H4 (cell line): ENCODE results near the gene NUDCD3. TPM values are rescaled to one million over a fixed set of nuclear protein-coding genes. Genes with fewer than 3 reads are reported as not detected.

Experiments used
- DNase-seq: peaks from one replicate; pipeline ENCODE4 v3.0.0-alpha.2; 2015; ENCODE audit warnings: low spot score
- total RNA-seq: library from RNA; depleted of rRNA; stranded (reverse); fragments of >200 nt; shearing (Covaris generic); gene quantifications from 2 replicates; pipeline ENCODE4 v1.2.3, GENCODE V29; 2014

Gene NUDCD3
- total RNA-seq, 1 experiment from 2014 or later: 81.1 TPM

DNA sequence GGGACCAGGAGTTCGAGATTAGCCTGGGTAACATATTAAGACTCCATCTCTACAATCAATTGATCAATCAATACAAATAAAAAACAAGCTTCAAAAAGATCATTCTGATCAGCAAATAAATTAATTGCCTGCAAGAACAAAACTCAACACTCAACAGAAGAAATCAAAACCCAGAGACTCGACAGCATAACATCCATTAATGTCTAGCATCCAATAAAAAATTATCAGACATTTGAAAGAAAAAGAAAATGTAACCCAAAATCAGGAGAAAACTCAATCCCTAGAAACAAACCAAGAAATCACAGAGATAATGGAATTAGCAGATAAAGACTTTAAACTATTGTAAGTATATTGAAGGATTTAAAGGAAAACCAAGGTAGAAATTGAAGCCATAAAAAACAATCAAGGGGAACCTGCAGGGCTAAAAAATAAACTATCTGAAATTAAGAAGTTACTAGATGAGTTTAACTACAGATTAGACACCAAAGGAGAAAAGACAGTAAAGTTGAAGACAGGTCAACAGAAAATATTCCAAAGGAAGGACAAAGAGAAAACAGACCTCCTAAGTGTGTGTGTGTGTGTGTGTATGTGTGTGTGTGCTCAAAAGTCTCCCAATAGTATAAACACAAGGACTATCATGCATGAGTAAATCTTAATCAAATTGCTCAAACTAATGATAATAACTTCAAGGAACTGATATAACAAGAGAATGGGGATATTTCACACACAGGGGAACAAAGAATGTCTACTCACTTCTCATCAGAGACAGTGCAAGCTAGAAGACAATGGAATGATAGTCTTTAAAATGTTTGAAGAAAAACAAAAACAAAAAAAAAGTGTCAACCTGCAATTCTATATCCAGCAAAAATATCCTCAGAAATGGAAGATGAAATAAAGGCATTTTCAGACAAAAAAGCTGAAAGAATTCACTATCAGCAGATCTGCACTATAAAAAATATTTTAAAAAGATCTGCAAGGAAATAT is 7.7 kb downstream of the NUDCD3 start:
- no peak for DNase-seq

DNA sequence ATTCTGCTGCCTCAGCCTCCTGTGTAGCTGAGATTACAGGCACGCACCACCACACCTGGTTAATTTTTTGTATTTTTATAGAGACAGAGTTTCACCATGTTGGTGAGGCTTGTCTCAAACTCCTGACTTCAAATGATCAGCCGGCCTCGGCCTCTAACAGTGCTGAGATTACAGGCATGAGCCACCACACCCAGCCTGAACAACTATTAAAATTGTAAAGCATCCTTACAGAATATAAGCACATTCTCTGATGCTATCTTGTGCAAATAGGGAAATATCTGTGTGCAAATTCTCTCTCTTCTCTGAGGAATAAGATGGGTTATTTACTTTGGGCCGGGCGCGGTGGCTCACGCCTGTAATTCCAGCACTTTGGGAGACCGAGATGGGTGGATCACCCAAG is 12.5 kb downstream of the NUDCD3 start:
- DNase-seq: no peak

DNA sequence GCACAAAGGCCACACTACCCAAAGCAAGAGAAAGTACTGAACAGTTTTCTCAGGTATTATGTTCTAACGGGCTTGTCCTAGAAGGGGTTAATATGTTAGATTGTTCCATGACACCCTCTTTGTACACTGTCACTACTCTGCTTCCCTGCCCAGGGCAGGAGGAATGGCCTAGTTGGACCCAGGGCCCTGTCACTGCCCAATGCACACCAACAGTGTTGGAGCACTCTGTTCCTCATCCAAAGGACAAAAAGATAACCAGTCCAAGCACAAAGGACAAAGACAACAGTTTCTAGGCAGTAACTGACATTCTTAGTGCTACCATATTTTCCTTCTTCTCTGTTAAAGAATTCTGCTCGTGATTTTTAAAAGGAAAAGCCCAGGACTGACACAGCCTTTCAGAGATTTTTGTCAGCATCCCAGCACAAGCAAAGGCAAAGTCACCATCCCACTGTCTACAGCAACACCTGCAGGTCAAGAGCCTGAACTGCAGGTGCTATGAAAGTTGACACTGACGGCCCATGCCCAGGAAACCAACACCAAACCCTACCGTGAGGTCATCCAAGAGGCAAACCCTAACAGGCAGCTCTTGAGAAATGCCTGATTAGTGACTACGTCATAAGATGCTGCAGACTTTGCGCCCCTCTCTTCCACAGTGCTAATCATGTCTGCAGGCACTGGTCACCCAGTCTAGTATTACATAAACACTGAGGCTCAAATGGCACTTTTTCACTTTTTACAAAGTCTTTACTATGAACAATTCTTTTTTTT is 13.2 kb downstream of the NUDCD3 start:
- peak; percentile 95 for DNase-seq

DNA sequence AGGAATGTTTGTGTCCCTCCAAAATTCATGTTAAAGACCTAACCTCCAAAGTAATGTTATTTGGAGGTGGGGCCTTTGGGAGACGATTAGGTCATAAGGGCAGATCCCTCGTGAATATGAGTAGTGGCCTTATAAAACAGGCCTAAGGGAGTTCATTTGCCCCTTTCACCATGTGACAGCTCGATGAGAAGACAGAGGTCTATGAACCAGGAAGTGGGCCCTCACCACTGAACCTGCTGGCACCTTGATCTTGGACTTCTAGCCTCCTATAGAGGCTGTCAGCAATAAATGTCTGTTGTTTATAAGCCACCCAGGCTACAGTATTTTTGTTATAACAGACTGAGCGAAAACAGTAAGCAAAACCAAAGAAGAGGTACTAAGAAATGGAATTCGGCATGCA is 14.1 kb downstream of the NUDCD3 start:
- no peak for DNase-seq

DNA sequence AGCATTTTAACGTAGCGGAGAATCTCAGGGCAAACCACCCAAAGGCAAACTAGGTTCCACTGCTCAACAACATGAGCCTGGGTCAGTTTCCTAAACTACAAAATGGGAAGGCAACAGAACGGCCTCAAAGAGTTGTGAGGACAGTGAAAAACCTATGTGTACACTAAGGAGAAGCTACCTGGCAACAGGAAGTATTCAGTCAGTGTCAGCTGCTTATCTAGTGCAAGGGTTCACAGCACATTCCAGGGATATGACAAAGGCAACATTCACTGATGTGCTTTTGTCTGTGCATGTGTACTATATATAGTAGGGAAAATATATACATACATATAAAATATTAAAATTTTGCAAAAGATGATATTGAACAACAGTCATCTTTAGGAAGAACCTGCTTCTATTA is 17.2 kb downstream of the NUDCD3 start:
- no peak for DNase-seq

DNA sequence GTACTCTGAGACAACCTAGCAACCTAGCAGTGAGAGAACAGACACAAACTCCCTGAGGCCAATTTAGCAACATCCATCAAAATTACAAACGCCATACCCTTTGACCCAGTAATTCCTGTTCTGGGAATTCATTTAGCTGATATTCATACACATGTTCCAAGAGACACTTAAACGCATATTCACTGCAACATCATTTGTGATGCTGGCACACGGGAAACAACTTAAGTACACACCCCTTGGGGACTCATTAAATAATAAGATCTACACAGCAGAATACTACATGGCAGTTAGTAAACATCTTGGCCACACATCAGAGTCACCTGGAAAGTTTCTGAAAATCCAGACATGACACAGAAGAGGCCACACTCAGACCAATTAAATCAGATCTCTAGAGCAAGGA is 17.6 kb downstream of the NUDCD3 start:
- no peak for DNase-seq

DNA sequence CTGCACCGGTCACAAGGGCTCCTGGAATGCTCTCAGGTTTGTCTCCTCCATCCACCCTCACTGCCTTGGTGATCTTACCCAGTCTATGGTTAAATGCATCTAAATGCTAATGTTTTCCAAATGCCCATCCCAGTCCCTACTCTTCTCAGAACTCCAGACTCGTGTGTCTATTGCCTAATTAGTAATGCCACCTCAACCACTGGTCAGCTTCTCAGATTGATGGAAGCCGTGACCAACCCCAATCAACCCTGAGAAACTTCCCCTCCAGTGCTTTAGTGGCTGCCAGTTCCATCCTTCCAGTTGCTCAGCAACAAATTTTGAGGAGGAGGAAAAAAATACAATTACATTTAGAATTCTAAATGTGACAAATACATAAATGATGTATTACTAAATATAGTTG is 18.6 kb downstream of the NUDCD3 start:
- DNase-seq: no peak

DNA sequence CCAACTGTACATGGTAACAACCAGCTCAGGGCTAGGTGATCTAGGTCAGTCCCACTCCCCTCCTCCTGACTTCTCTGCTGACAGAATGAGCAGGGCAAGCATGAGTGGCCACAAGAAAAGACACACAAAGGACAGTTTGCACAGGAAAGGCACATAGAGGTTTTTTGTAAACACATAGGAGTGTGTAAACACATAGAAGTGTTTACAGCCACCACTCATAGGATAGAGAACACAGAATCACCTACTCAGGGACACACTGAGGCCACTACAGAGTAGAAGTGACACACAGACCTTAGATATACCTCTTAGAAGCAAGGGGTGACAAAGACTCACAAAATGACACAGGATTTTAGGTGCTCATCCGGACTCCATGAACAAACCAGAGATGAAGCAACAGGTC is 19.0 kb downstream of the NUDCD3 start:
- no peak for DNase-seq

DNA sequence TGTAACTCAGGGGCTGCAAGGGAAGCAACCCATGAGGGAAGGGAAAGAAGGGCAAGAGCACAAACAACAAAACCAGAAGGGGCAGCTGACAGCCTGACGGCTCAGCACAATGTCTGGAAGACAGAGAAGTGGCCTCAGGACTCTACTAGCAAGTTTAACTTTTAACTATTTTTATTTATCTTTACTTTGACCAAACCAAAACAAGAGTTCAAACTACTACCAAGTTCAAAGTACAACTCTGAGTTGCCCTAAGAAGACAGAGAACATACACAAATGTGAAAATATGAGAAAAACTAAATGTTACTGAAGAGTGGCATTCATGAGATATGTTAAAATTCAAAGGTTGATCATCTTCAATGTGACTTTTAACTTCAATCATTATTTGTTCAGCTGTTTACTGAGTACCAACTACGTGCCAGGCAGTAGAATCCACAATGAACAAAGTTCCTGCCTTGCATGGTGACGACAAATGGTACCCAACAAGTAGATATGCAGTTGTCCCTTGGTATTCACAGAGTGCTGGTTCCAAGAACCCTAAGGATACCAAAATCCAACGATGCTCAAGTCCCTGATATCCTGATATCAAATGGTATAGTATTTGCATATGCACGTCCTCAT is 19.7 kb downstream of the NUDCD3 start:
- DNase-seq: no peak

DNA sequence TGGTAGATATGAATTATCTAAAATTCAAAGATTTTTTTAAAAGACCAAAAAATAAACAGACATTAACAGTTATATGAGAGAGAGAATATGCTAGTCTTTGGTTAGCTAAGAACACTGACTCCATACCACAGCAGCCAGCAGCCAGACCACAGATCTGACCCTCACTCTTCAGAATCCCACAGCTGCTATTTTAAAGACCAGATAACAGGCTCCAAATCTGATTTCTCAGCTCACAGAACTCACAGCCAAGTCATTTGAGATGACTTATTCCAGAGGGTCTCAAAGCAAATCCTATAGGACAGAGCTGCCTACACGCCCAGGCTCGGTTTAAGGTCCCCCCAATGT is 20.4 kb downstream of the NUDCD3 start:
- DNase-seq: no peak

DNA sequence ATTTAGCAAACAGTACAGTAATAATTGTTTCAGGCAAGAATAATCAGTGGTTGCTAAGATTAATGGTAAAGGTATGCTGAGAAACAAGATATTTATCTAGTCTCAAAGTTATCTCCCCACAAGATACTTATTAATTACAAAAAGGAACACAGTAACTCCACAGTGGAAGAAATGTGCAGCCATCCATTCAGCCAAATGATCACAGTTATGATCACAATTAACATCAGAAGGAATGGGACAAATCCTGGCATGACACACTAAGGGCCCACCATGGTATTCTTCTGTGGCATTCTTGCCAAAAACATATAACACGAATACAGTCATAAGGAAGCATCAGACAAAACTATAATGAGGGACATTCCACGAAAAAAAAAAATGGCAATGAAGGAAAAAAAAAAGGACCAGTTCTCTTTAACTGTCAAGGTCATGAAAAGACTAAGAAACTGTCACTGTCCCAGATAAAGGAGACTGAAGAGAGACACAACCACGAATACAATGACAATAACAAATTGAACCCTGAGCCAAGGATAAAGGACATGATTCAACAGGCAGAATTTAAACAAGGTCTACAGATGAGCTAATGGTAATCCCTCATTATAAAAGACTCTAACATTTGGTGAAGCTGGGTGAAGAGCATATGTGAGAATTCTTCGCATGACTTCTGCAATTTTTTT is 20.9 kb downstream of the NUDCD3 start:
- no peak for DNase-seq

DNA sequence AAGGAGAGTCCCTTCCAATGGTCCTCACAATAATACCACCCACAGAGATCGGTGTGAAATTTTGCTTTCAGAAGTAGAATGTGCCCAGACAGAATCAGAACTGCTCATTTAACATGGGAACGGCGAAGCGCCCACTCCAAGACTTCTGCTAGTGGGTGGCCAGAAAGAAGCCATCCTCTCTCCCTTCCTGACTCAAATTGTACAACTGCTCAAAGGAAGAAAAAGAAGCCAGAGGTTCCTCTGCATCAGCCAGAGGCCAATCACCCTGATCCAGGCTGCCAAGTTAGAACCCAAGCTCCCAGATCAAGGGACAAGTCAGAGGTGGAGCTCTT is 23.3 kb downstream of the NUDCD3 start:
- DNase-seq: no peak

DNA sequence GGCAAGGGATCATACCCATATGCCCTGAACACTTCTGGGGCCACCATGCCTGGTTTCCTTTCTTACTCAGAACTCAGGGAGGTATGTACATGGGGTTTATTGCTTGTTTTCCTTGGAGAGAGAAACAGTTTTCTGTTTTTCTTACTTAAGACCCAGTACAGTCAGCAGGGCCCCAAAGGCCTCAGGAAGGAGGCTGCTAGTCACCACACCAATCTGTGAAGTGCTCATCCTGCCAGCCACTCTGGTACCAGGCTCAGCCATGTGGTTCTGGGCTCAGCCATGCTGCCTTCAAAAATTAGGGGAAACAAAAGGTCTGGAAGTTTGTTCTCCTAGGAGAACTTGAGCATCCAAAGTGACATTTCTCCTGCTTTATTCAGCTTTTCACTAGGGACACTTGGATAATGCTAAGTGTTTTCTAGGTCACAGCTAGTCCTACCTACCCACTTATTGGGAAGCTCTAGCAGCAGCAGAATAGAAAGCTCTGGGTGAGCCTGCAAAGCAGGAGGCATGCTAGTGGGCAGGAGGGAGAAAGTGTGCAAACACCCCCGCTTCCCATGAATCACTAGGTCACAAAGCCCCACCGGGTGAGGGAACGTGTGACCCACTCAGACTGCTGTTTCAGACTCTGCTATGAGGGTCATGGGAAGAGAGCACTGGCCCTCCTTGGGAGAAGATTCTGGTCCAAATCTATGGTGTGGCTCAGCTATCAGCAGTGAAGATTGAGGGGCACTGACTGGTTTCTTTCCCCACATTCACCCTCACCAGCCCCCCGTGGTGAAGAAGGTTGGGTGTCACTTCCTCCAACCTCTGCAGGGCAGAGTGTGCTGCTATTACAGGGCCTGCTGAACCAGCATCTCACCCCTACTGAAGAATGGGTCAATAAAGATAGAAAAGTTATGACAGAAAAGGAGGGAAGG is 23.9 kb downstream of the NUDCD3 start:
- DNase-seq: no peak

DNA sequence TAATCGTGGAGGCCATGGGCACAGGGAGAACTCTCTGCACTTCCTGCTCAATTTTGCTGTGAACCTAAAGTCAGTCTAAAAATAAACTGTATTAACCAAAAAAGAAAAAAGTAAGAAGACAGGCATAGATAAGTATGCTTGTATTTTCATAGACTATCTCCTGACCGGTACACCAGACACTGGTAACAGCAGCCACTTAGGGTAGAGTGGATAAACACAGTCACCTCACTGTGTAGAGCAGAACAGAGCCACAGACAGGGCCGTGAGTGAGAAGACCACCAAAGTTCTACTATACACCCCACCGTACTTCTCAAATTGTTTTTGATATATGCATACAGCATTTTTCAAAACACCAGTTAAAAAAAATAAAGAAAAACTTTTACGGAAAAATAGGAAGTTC is 25.0 kb downstream of the NUDCD3 start:
- DNase-seq: no peak

DNA sequence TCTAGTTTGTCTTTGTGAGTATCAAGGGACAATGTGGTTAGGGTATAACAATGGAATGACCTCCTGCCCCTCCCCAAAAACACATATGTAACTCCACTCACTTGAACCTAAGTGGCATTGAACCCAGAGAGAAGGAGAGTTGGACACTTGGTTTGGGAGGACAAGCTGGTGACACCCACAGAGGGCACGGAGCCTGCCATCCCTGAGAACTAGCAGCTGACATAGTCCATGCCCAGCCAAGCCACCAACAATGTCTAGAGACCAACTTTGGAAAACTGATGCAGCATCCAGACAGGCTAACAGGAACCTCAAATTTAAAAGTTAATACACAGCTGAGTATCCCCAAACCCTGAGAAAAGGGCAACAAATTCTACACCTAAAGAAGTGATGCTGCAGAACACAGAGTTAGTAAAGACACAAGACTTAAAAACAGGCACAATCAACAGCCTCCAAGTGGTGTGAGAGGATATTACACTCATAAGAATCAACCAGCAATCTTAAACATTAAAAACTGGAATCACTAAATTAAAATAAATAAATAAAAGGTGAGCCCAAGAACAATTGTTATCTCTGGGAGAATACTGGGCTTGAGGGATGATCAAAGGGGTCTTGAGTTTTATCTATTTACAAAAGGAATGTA is 27.2 kb downstream of the NUDCD3 start:
- no peak for DNase-seq

DNA sequence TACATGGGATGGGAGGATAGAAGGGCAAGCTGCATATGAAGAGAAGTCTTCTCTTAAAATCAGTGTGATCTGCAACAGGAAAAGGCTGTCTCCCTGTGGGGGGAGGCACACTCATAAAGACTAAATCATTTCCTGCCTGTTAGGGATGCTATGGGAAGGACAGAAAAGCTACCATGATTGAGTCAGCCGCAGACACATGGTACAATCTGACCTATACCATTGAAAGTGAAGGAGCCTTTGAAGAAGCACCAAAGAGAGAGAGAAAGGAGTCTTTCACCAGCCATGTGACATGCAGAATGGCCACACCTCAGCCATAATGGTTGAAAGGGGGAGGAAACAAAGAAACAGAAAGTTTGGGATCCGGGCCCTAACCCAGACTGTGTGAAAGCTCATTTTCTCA is 29.1 kb downstream of the NUDCD3 start:
- DNase-seq: peak; percentile 42

DNA sequence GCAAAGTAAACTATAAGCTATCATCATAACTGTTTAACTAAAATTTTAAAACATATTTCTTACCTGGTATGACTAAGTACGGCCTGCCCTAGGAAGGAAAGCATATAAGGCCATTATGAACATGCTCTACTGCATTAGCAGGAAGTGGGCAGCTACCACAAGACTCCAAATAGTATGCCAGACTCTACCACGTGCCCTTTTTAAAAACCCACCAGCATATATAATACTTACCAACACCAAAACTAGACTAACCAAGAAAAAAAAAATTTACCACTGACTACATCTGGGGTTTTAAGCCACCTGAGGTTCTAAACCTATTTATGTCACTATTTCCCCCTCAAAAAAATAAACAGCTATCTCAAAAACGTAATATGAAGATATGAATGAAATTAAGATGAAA is 30.1 kb downstream of the NUDCD3 start:
- peak; percentile 64 for DNase-seq

DNA sequence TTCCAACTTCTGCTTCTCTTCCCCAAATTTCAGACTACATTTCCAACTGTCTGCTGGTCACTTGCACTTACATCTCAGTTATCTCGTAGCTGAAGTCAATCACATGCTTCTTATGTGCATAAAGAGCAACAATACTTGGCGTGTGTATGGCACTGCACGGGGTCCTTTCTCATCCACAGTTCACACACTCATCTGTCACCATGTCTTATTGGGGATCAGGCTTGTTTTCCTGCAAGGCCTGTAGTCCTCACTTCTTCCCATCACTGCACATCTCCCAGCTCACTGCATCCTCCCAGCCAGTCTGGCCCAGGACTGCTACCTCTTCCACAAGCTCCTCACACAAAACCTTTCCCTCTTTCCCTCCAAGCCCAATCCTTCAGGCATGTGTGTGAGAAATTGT is 35.3 kb downstream of the NUDCD3 start:
- DNase-seq: no peak

DNA sequence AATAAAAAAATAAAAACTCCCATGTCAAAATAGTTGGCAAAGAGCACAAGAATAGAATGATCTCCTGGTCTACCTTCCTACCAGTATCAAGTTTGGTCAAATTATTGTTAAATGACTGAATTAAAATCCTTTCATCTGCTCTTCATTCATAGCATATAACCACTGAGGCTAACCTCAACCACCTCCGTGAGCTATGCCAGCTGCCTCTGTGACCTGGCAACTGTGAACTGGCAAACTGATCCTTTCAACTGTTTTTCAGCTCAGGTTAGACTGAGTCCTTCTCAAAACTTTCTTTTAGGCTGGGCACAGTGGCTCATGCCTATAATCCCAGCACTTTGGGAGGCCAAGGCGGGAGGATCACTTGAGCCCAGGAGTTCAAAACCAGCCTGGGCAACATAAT is 36.1 kb downstream of the NUDCD3 start:
- DNase-seq: no peak

DNA sequence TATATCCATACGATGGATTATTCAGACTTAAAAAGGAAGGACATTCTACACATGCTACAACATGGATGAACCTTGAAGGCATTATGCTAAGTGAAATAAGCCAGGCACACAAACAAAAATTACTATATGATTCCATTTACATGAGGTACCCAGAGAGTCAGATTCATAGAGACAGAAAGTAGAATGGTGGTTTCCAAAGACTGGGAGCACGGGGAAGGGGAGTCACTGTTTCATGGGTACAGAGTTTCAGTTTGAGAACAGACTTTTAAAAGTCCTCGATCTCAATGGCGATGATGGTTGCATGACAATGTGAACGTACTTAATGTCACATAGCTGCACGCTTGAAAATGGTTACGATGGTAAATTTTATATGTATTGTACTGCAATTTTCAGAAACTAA is 39.3 kb downstream of the NUDCD3 start:
- no peak for DNase-seq

DNA sequence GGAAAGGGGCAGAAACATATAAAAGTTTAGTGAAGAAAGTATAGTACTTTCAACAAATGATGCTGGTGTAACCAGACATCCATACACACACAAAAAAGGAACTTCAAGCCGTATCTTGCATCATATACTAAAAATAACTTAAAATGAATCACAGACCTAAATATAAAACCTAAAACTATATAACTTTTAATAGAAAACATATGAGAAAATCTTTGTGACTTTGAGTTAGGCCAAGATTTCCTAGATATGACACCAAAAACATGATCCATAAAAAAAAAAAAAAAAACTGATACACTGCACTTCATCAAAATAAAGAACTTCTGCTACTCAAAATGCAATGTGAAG is 40.9 kb downstream of the NUDCD3 start:
- DNase-seq: no peak
